Adipocyte (in vitro differentiated cells): ENCODE results near the gene RIC1.
"Not testable (repeated sequence)": the region's sequence is repeated elsewhere in the genome, so short reads cannot be mapped to it uniquely, and the experiment has no call there.

ENCODE experiments used
- DNase-seq: peaks from one replicate; pipeline ENCODE4 v3.0.0-alpha.2; 2015; ENCODE audit warnings: low read depth
- H3K27me3 ChIP-seq: replicated peaks from 2 replicates; pipeline ENCODE4 v1.7.0; 2013; ENCODE audit warnings: mild to moderate bottlenecking, low read length, moderate library complexity; ENCODE audit not compliant: control insufficient read depth, insufficient read depth
- H3K36me3 ChIP-seq: 2 replicates; pipeline ENCODE4 v1.7.0; 2013; ENCODE audit warnings: low read length, mild to moderate bottlenecking, moderate library complexity; ENCODE audit not compliant: control insufficient read depth, insufficient read depth, severe bottlenecking
- H3K4me1 ChIP-seq: 2 replicates; pipeline ENCODE4 v1.7.0; 2013; ENCODE audit warnings: mild to moderate bottlenecking, low read length, moderate library complexity; ENCODE audit not compliant: control insufficient read depth, insufficient read depth
- H3K4me3 ChIP-seq: 2 replicates; pipeline ENCODE4 v1.7.0; 2013; ENCODE audit warnings: mild to moderate bottlenecking, low read length, moderate library complexity
- H3K9ac ChIP-seq: 2 replicates; pipeline ENCODE4 v1.7.0; 2013; ENCODE audit warnings: mild to moderate bottlenecking, low read length, moderate library complexity
- H3K9me3 ChIP-seq: 2 replicates; pipeline ENCODE4 v1.7.0; 2013; ENCODE audit warnings: mild to moderate bottlenecking, low read length, moderate library complexity; ENCODE audit not compliant: control insufficient read depth

Gene RIC1, protein sequence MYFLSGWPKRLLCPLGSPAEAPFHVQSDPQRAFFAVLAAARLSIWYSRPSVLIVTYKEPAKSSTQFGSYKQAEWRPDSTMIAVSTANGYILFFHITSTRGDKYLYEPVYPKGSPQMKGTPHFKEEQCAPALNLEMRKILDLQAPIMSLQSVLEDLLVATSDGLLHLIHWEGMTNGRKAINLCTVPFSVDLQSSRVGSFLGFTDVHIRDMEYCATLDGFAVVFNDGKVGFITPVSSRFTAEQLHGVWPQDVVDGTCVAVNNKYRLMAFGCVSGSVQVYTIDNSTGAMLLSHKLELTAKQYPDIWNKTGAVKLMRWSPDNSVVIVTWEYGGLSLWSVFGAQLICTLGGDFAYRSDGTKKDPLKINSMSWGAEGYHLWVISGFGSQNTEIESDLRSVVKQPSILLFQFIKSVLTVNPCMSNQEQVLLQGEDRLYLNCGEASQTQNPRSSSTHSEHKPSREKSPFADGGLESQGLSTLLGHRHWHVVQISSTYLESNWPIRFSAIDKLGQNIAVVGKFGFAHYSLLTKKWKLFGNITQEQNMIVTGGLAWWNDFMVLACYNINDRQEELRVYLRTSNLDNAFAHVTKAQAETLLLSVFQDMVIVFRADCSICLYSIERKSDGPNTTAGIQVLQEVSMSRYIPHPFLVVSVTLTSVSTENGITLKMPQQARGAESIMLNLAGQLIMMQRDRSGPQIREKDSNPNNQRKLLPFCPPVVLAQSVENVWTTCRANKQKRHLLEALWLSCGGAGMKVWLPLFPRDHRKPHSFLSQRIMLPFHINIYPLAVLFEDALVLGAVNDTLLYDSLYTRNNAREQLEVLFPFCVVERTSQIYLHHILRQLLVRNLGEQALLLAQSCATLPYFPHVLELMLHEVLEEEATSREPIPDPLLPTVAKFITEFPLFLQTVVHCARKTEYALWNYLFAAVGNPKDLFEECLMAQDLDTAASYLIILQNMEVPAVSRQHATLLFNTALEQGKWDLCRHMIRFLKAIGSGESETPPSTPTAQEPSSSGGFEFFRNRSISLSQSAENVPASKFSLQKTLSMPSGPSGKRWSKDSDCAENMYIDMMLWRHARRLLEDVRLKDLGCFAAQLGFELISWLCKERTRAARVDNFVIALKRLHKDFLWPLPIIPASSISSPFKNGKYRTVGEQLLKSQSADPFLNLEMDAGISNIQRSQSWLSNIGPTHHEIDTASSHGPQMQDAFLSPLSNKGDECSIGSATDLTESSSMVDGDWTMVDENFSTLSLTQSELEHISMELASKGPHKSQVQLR (N-terminal part only)

DNA sequence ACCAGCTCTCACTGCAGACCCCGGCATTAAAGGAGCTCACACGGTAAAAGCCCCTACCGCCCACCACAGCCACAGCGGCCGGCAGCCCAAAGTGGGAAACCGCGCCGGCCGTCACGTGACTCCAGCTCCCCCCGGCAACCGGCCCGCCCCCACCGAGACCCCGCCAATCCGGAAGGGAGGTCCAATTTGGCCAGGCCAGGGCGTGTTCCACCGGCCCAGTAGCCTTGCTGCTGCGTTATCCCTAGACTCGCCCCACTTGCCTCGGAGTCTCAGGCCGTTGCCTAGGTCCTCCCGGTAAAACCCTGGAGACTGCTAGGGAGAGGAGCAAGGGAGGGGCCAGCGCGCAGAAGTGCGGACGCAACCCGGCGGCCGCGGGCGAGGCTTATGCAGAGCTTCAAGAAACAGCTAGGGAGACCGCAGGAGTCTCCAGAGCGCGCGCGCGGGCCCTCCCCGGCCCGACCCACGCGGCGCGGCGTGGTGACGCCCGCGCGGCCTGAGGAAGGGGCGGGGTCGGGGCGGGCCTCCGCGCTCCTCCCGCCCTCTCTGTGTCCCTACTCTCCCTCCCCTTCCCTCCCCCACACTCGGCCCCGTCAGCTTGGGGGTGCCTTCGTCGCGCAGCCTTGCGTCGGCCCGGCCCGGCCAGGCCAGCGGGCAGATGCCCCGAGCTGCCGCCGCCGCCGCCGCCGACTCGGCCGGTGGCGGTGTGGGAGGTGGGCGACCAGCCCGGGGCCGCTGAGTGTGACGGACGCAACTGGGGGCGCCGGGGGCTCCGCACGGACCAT is at the start of gene RIC1:
TSS of gene RIC1 (plus strand) at position 578 of the 782 bp plus-strand sequence. CDS start at position 781, 203 bp downstream.
- Histone ChIP-seq H3K27me3 (no peaks in the 10 kb centered on the region), H3K9ac (peak within 1 kb of the TSS; percentile 89), H3K4me3 (peak within 1 kb of the TSS; percentile 88), H3K9me3 (no peaks in the 10 kb centered on the region), H3K4me1 (peaks cover 49% of the 10 kb centered on the region), H3K36me3 (no peaks in the 10 kb centered on the region)
- peak; percentile 97 for DNase-seq

GRCh38 chr9:5579881-5580280 is 49.0 kb upstream of the RIC1 start:
- DNase-seq = peak; percentile 42
- Histone ChIP-seq H3K9me3 (no peaks in the 10 kb centered on the region), H3K4me1 (peaks cover 8% of the 10 kb centered on the region), H3K9ac (no peak overlapping the region), H3K36me3 (no peaks in the 10 kb centered on the region), H3K27me3 (no peaks in the 10 kb centered on the region), H3K4me3 (no peak overlapping the region)

DNA sequence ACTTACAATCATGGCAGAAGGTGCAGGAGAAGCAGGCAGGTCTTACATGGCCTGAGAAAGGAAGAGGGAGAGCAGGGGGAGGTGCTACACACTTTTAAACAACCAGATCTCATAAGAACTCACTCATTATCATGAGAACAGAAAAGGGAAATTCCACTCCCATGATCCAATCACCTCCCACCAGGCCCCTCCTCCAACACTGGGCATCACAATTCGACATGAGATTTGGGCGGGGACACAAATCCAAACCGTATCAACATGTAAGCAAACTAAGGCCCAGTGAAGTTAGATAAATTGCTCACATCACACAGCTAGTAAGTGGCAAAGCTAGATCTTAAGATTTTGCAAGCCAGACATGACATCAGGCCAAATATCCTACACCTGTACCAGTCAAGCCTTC is 48.3 kb upstream of the RIC1 start:
- H3K4me1 ChIP-seq = peaks cover 8% of the 10 kb centered on the region
- H3K9me3 ChIP-seq = no peaks in the 10 kb centered on the region
- H3K4me3 ChIP-seq = no peak overlapping the region
- no peaks in the 10 kb centered on the region for H3K36me3 ChIP-seq
- no peak overlapping the region for H3K9ac ChIP-seq
- no peaks in the 10 kb centered on the region for H3K27me3 ChIP-seq
- no peak for DNase-seq

DNA sequence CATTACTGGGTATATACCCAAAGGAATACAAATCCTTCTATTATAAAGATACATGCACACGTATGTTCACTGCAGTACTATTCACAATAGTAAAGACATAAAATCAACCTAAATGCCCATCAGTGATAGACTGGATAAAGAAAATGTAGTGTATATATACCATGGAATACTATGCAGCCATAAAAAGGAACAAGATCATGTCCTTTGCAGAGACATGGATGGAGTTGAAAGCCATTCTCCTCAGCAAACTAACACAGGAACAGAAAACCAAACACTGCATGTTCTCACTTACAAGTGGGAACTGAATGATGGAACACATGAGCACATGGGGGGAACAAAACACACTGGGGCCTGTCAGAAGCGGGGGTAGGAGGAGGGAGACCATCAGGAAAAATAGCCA is 47.2 kb upstream of the RIC1 start:
- not testable (repeated sequence) for DNase-seq, H3K4me3 ChIP-seq

GRCh38 chr9:5582835-5583195 is 46.1 kb upstream of the RIC1 start:
- H3K9me3 ChIP-seq = no peaks in the 10 kb centered on the region
- no peaks in the 10 kb centered on the region for H3K27me3 ChIP-seq
- peaks cover 18% of the 10 kb centered on the region for H3K4me1 ChIP-seq
- H3K9ac ChIP-seq = no peak overlapping the region
- peak overlapping the region; percentile 54 for H3K4me3 ChIP-seq
- H3K36me3 ChIP-seq = no peaks in the 10 kb centered on the region
- DNase-seq = peak; percentile 71

More for the DNA sequence above, 47.2 kb upstream of the RIC1 start:
- not testable (repeated sequence) for H3K36me3 ChIP-seq, H3K9ac ChIP-seq, H3K27me3 ChIP-seq, H3K9me3 ChIP-seq
- H3K4me1 ChIP-seq = peaks cover 16% of the 10 kb centered on the region

DNA sequence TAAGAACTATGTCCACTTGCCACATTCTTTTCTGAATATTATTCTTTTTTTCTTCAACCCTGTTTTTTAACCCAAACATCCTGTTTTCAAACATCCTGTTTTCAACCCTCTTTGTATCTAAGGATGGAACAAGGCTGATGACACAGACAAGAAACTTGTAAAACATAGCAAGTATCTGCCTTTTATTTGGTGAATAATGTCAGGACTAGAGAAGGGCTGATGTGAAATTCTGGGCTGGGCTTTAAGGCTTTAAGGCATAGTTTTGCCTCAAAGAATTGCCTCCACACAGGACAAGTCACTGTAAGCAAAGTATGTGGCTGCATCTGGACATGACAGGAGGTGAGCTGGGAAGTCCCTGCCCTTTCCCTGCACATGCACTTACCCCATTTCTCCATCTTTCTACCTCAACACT is 42.5 kb upstream of the RIC1 start:
- Histone ChIP-seq H3K4me3 (no peak overlapping the region), H3K27me3 (no peaks in the 10 kb centered on the region), H3K36me3 (no peaks in the 10 kb centered on the region), H3K4me1 (peaks cover 18% of the 10 kb centered on the region), H3K9ac (no peak overlapping the region), H3K9me3 (no peaks in the 10 kb centered on the region)
- DNase-seq = peak; percentile 45

GRCh38 chr9:5587024-5587423 is 41.9 kb upstream of the RIC1 start:
- Histone ChIP-seq H3K4me1 (peaks cover 18% of the 10 kb centered on the region), H3K9me3 (no peaks in the 10 kb centered on the region)
- DNase-seq = peak; percentile 48

GRCh38 chr9:5592231-5592630 is 36.7 kb upstream of the RIC1 start:
- DNase-seq = no peak
- Histone ChIP-seq H3K4me3 (no peak overlapping the region), H3K27me3 (no peaks in the 10 kb centered on the region), H3K9ac (no peak overlapping the region), H3K9me3 (no peaks in the 10 kb centered on the region), H3K4me1 (no peaks in the 10 kb centered on the region), H3K36me3 (no peaks in the 10 kb centered on the region)

More at GRCh38 chr9:5587024-5587423, 41.9 kb upstream of the RIC1 start:
- Histone ChIP-seq H3K9ac (no peak overlapping the region), H3K4me3 (no peak overlapping the region), H3K36me3 (no peaks in the 10 kb centered on the region), H3K27me3 (no peaks in the 10 kb centered on the region)

DNA sequence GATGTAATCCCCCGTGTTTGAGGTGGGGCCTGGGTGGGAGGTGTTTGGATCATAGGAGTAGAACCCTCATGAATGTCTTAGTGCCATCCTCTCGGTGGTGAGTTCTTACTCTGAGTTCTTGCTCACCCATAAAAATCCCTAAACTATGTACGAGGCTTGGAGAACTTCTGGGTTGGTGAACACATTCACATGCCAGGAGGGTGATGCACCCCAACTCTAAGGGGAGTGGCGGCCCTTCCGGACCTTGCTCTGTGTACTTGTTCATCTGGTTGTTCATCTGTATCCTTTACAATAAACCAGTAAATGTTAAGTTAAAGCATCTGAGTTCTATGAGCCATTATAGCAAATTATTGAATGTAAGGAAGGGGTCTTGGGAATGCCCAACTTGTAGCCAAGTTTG is 36.0 kb upstream of the RIC1 start:
- H3K4me3 ChIP-seq = no peak overlapping the region
- no peak overlapping the region for H3K9ac ChIP-seq
- H3K36me3 ChIP-seq = no peaks in the 10 kb centered on the region
- no peaks in the 10 kb centered on the region for H3K9me3 ChIP-seq
- H3K4me1 ChIP-seq = no peaks in the 10 kb centered on the region
- DNase-seq = no peak
- no peaks in the 10 kb centered on the region for H3K27me3 ChIP-seq

GRCh38 chr9:5593904-5594303 is 35.0 kb upstream of the RIC1 start:
- no peak for DNase-seq
- Histone ChIP-seq H3K9ac (no peak overlapping the region), H3K4me3 (no peak overlapping the region), H3K9me3 (no peaks in the 10 kb centered on the region), H3K36me3 (no peaks in the 10 kb centered on the region), H3K4me1 (no peaks in the 10 kb centered on the region), H3K27me3 (no peaks in the 10 kb centered on the region)
